Mesendoderm (in vitro differentiated cells): ENCODE data around the gene CLDN24.

Experiments
- DNase-seq: peaks from one replicate; pipeline ENCODE4 v3.0.0; 2013
- H2AK5ac ChIP-seq: 2 replicates; pipeline ENCODE4 v1.6.1; 2013; ENCODE audit warnings: low read length, inconsistent platforms
- H2BK120ac ChIP-seq: 2 replicates; pipeline ENCODE4 v1.6.1; 2013; ENCODE audit warnings: low read depth, mild to moderate bottlenecking, low read length, moderate library complexity, mixed read lengths
- H2BK15ac ChIP-seq: replicated peaks from 2 replicates; pipeline ENCODE4 v1.6.1; 2013; ENCODE audit warnings: low read depth, mild to moderate bottlenecking, moderate library complexity
- H2BK5ac ChIP-seq: 2 replicates; pipeline ENCODE4 v1.6.1; 2013; ENCODE audit warnings: low read length, inconsistent platforms
- H3K18ac ChIP-seq: 2 replicates; pipeline ENCODE4 v1.6.1; 2013; ENCODE audit warnings: mild to moderate bottlenecking, low read length, mixed read lengths
- H3K23ac ChIP-seq: one replicate; pipeline ENCODE4 v1.6.1; 2013; ENCODE audit warnings: low read length
- H3K27ac ChIP-seq: 2 replicates; pipeline ENCODE4 v1.5.1; 2013; ENCODE audit warnings: low read depth, mild to moderate bottlenecking, inconsistent platforms, low read length, moderate library complexity
- H3K27me3 ChIP-seq: 2 replicates; pipeline ENCODE4 v1.6.1; 2013; ENCODE audit warnings: low read length, control low read depth, mild to moderate bottlenecking, inconsistent platforms; ENCODE audit not compliant: insufficient read depth, poor library complexity
- H3K36me3 ChIP-seq: 2 replicates; pipeline ENCODE4 v1.6.1; 2013; ENCODE audit warnings: low read length, inconsistent platforms; ENCODE audit not compliant: control insufficient read depth, insufficient read depth
- H3K4ac ChIP-seq: one replicate; pipeline ENCODE4 v1.6.1; 2013; ENCODE audit warnings: low read depth, mild to moderate bottlenecking, low read length, moderate library complexity
- H3K4me1 ChIP-seq: 2 replicates; pipeline ENCODE4 v1.6.1; 2013; ENCODE audit warnings: low read depth, low read length, inconsistent platforms; ENCODE audit not compliant: control insufficient read depth
- H3K4me2 ChIP-seq: 2 replicates; pipeline ENCODE4 v1.6.1; 2013; ENCODE audit warnings: low read length
- H3K4me3 ChIP-seq: 2 replicates; pipeline ENCODE4 v1.5.1; 2013; ENCODE audit warnings: mild to moderate bottlenecking, low read length
- H3K56ac ChIP-seq: one replicate; pipeline ENCODE4 v1.6.1; 2013; ENCODE audit warnings: low read length
- H3K79me1 ChIP-seq: 2 replicates; pipeline ENCODE4 v1.6.1; 2013; ENCODE audit warnings: low read length, inconsistent platforms
- H3K79me2 ChIP-seq: 2 replicates; pipeline ENCODE4 v1.6.1; 2013; ENCODE audit warnings: mild to moderate bottlenecking, low read length; ENCODE audit not compliant: control insufficient read depth, insufficient read depth
- H3K9ac ChIP-seq: 2 replicates; pipeline ENCODE4 v1.6.1; 2013; ENCODE audit warnings: low read length, inconsistent platforms
- H4K5ac ChIP-seq: one replicate; pipeline ENCODE4 v1.6.1; 2013; ENCODE audit warnings: low read length
- H4K8ac ChIP-seq: one replicate; pipeline ENCODE4 v1.6.1; 2013; ENCODE audit warnings: low read depth, mild to moderate bottlenecking, control low read depth, low read length, moderate library complexity
- WGBS: extraction: QIAGEN DNeasy Blood & Tissue Kit; methylation state at CpG from one replicate; pipeline ENCODE4 v1.1.7; 2013; ENCODE audit warnings: low lambda C conversion rate, missing lambda C conversion rate; ENCODE audit not compliant: insufficient coverage; ENCODE audit errors: extremely low coverage; 5-methylcytosine and 5-hydroxymethylcytosine counted together

CLDN24 gene

GRCh38 chr4:183297675-183298074 lies 24.6 kb downstream of the CLDN24 start:
- Histone ChIP-seq H3K27ac (no peak overlapping the region), H3K9ac (no peak overlapping the region), H3K36me3 (no peaks in the 10 kb centered on the region), H3K4me2 (no peak overlapping the region), H3K79me2 (no peaks in the 10 kb centered on the region), H4K8ac (no peak overlapping the region), H2AK5ac (no peak overlapping the region), H3K4me3 (no peak overlapping the region), H4K5ac (no peak overlapping the region), H2BK15ac (no peak overlapping the region), H3K18ac (no peak overlapping the region), H3K56ac (no peak overlapping the region), H2BK5ac (no peak overlapping the region), H3K4ac (no peak overlapping the region), H2BK120ac (no peak overlapping the region), H3K27me3 (no peaks in the 10 kb centered on the region), H3K79me1 (no peaks in the 10 kb centered on the region), H3K23ac (no peak overlapping the region), H3K4me1 (no peaks in the 10 kb centered on the region)
- no CpG with 5 or more reads among the region's 3 CpGs for WGBS
- no peak for DNase-seq

DNA sequence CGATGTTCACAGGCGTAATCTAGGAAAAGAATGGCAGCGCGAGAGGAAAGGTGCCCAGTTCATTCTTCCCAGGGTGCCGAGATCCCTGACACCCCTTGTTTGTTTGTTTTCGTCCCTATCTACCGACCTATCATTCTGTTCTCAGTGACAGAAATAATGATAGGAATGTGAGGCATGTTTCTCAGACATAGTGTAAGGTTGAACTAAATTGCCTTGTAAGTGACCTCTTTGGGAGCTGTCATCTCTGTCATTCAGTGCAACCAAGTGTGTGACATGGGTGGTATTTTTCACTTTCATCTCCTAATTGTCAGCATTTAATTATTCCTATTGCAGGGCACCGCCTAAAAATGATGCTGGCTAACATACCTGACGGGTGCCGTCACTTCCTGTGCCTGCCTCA lies 26.5 kb downstream of the CLDN24 start:
- Histone ChIP-seq H3K27ac (no peak overlapping the region), H3K56ac (no peak overlapping the region), H3K79me2 (no peaks in the 10 kb centered on the region), H3K9ac (no peak overlapping the region), H3K79me1 (no peaks in the 10 kb centered on the region), H4K8ac (no peak overlapping the region), H2BK15ac (no peak overlapping the region), H3K36me3 (no peaks in the 10 kb centered on the region), H3K4ac (no peak overlapping the region), H2BK120ac (no peak overlapping the region), H2AK5ac (no peak overlapping the region), H3K4me1 (no peaks in the 10 kb centered on the region), H4K5ac (no peak overlapping the region), H3K23ac (no peak overlapping the region), H3K18ac (no peak overlapping the region), H3K4me2 (no peak overlapping the region), H3K27me3 (no peaks in the 10 kb centered on the region), H2BK5ac (no peak overlapping the region), H3K4me3 (no peak overlapping the region)
- peak; percentile 80 for DNase-seq
- WGBS: no CpG with 5 or more reads among the region's 10 CpGs

- Histone ChIP-seq H2AK5ac (no peak overlapping the region), H4K8ac (no peak overlapping the region), H3K4me2 (no peak overlapping the region), H3K79me2 (no peaks in the 10 kb centered on the region), H3K4ac (no peak overlapping the region), H3K79me1 (no peaks in the 10 kb centered on the region), H3K4me1 (no peaks in the 10 kb centered on the region), H3K36me3 (peaks cover 5% of the 10 kb centered on the region), H3K9ac (no peak overlapping the region), H2BK5ac (no peak overlapping the region), H3K27me3 (no peaks in the 10 kb centered on the region), H3K56ac (no peak overlapping the region), H2BK15ac (no peak overlapping the region), H3K23ac (no peak overlapping the region), H3K18ac (no peak overlapping the region), H3K4me3 (no peak overlapping the region), H2BK120ac (no peak overlapping the region), H4K5ac (no peak overlapping the region), H3K27ac (no peak overlapping the region)
- WGBS: no CpG with 5 or more reads among the region's 2 CpGs
- no peak for DNase-seq
Observed at GRCh38 chr4:183291070-183291469, 31.2 kb downstream of the CLDN24 start.

DNA sequence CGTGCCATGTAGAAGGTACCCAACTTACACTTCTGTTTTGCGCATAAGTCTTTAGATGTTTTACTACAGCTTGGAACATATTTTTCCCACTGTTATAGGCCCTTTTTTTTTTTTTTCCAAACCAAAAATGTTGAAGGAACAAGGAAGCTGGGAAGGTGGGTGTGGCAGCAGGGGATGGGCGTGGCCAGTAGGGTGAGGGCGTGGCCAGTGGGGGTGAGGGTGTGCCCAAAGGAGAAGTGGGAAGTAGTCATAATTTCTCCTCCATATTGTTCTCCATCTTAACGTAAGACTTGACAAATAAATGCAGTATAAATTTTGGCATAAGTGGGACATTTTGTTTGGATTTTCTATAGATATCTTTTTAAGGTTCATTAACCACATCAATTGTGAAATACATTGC lies 32.5 kb downstream of the CLDN24 start:
- Histone ChIP-seq H3K18ac (no peak overlapping the region), H3K79me1 (no peaks in the 10 kb centered on the region), H3K4me3 (no peak overlapping the region), H3K4me2 (no peak overlapping the region), H3K4me1 (no peaks in the 10 kb centered on the region), H2BK5ac (no peak overlapping the region), H3K9ac (no peak overlapping the region), H4K5ac (no peak overlapping the region), H4K8ac (no peak overlapping the region), H2BK15ac (no peak overlapping the region), H3K23ac (no peak overlapping the region), H3K4ac (no peak overlapping the region), H3K79me2 (no peaks in the 10 kb centered on the region), H3K56ac (no peak overlapping the region), H2BK120ac (no peak overlapping the region), H3K27ac (no peak overlapping the region), H3K36me3 (peaks cover 6% of the 10 kb centered on the region), H2AK5ac (no peak overlapping the region), H3K27me3 (no peaks in the 10 kb centered on the region)
- peak; percentile 35 for DNase-seq
- WGBS: no CpG with 5 or more reads among the region's 5 CpGs

DNA sequence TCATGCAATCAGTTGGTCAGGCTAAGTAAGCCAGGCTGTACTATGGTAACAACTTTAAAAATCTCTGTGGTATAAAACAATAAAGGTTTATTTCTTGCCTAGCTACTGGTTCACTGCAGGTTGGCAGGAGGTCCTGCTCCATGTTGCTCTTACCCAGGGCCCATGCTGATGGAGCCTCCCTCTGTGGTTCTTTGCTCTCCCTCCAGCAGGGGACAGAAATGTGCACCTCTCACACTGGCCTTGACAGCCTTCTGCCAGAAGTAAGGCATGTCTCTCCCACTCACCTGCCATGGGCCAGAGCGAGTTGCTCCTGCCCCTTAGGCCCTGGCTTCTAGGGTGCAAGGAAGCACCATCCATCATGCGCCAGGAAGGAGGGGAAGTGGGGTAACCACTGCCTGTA lies 33.3 kb downstream of the CLDN24 start:
- no peak overlapping the region for H4K5ac ChIP-seq
- no peak overlapping the region for H2BK15ac ChIP-seq
- no peak overlapping the region for H4K8ac ChIP-seq
- H3K56ac ChIP-seq: no peak overlapping the region
- no peaks in the 10 kb centered on the region for H3K79me2 ChIP-seq
- WGBS: no CpG with 5 or more reads among the region's 2 CpGs
- H3K4me3 ChIP-seq: no peak overlapping the region
- peaks cover 9% of the 10 kb centered on the region for H3K36me3 ChIP-seq
- no peak overlapping the region for H3K23ac ChIP-seq
- peak; percentile 31 for DNase-seq
- H3K9ac ChIP-seq: no peak overlapping the region
- no peak overlapping the region for H2AK5ac ChIP-seq
- H2BK5ac ChIP-seq: no peak overlapping the region
- H3K4me2 ChIP-seq: no peak overlapping the region
- no peaks in the 10 kb centered on the region for H3K27me3 ChIP-seq
- H3K18ac ChIP-seq: no peak overlapping the region
- no peak overlapping the region for H2BK120ac ChIP-seq
- no peak overlapping the region for H3K27ac ChIP-seq
- no peak overlapping the region for H3K4ac ChIP-seq
- H3K4me1 ChIP-seq: no peaks in the 10 kb centered on the region
- H3K79me1 ChIP-seq: no peaks in the 10 kb centered on the region

DNA sequence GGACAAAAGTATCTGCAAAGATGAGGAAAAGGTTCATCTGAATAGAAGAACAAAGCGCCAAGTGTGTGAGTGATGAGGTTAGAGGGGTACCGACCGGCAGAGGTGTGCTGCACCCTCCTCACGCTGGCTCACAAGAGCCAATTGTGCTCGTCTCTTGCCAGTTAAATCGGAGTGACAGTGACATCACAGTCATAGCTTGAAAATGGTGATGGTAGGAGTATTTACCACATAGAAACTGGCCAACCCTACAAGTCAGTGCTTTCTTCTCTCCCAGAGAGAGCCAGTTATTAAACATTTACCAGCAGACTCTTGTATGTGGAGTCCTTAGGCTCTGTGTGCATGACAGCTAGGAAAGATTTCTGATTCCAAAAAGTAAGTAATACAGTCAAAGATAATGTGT lies 34.5 kb downstream of the CLDN24 start:
- Histone ChIP-seq H3K79me2 (no peaks in the 10 kb centered on the region), H4K5ac (no peak overlapping the region), H3K27me3 (no peaks in the 10 kb centered on the region), H2AK5ac (no peak overlapping the region), H3K4me3 (no peak overlapping the region), H3K27ac (no peak overlapping the region), H3K36me3 (peaks cover 11% of the 10 kb centered on the region), H3K9ac (no peak overlapping the region), H2BK5ac (no peak overlapping the region), H3K4me1 (no peaks in the 10 kb centered on the region), H3K79me1 (no peaks in the 10 kb centered on the region), H3K56ac (no peak overlapping the region), H4K8ac (no peak overlapping the region), H2BK15ac (no peak overlapping the region), H3K23ac (no peak overlapping the region), H3K18ac (no peak overlapping the region), H2BK120ac (no peak overlapping the region), H3K4ac (no peak overlapping the region), H3K4me2 (no peak overlapping the region)
- WGBS: no CpG with 5 or more reads among the region's 6 CpGs
- no peak for DNase-seq
